ENCODE results near the gene PPP1R1A.

DNA sequence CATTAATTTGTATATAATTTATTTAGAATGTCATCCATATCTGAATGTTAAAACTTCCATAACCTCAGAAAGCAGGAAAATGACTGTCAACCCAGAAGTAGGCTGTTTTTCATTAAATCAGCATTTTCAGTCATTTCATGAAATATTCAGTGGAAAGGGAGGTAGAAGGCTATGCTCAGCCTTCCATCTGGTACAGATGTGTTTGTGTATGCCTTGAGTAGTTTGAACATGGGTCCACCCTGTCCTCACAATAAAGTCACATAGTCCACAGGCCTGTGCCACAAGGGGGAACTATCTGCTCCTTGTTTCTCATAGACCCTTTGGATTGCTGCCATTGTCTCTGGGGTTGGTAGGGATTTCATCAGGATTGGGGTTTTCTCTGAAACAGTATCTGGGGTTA lies 37.1 kb upstream of the PPP1R1A start:
- TF ChIP-seq EZH2 (IDR thresholded peaks at IDR 0.05; ENCODE audit: borderline replicate concordance, low read depth, low read length, severe bottlenecking): no peak
- TF ChIP-seq, protein P1, sequence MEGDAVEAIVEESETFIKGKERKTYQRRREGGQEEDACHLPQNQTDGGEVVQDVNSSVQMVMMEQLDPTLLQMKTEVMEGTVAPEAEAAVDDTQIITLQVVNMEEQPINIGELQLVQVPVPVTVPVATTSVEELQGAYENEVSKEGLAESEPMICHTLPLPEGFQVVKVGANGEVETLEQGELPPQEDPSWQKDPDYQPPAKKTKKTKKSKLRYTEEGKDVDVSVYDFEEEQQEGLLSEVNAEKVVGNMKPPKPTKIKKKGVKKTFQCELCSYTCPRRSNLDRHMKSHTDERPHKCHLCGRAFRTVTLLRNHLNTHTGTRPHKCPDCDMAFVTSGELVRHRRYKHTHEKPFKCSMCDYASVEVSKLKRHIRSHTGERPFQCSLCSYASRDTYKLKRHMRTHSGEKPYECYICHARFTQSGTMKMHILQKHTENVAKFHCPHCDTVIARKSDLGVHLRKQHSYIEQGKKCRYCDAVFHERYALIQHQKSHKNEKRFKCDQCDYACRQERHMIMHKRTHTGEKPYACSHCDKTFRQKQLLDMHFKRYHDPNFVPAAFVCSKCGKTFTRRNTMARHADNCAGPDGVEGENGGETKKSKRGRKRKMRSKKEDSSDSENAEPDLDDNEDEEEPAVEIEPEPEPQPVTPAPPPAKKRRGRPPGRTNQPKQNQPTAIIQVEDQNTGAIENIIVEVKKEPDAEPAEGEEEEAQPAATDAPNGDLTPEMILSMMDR (IDR thresholded peaks at IDR 0.05; ENCODE audit: borderline replicate concordance, extremely low read depth, low read length, poor library complexity, severe bottlenecking): no peak

Measured in DND-41 (cell line).